AG09309 (cell line): ENCODE data around the gene DNAL4.

ENCODE experiments used
- DNase-seq: peaks from one replicate; pipeline ENCODE4 v3.0.0-alpha.2; 2010; ENCODE audit warnings: low read depth
- H3K4me3 ChIP-seq: 2 replicates; pipeline ENCODE4 v1.5.1; 2011; ENCODE audit warnings: mild to moderate bottlenecking, low read depth, low read length, moderate library complexity; ENCODE audit not compliant: control insufficient read depth
- CTCF ChIP-seq: IDR thresholded peaks from 2 replicates; pipeline ENCODE4 v1.5.1; 2011; ENCODE audit warnings: mild to moderate bottlenecking, low read depth, low read length, inconsistent platforms; ENCODE audit not compliant: insufficient read depth, control insufficient read depth; ENCODE audit errors: missing control alignments

Gene DNAL4

GRCh38 chr22:38839686-38840085 lies 45.7 kb upstream of the DNAL4 start:
- no peak for DNase-seq
- no peak overlapping the region for H3K4me3 ChIP-seq
- TF ChIP-seq CTCF, result no peak

- no peak for TF ChIP-seq CTCF
- no peak for DNase-seq
- no peak overlapping the region for H3K4me3 ChIP-seq
Measured at GRCh38 chr22:38837414-38837928, 43.5 kb upstream of the DNAL4 start.

GRCh38 chr22:38835888-38836301 lies 42.0 kb upstream of the DNAL4 start:
- no peak for DNase-seq
- H3K4me3 ChIP-seq, result no peak overlapping the region

GRCh38 chr22:38834991-38835390 lies 41.0 kb upstream of the DNAL4 start:
- no peak overlapping the region for H3K4me3 ChIP-seq
- TF ChIP-seq CTCF, result no peak
- DNase-seq, result no peak

More at GRCh38 chr22:38835888-38836301, 42.0 kb upstream of the DNAL4 start:
- TF ChIP-seq CTCF, result no peak

GRCh38 chr22:38834215-38834953 lies 40.4 kb upstream of the DNAL4 start:
- no peak overlapping the region for H3K4me3 ChIP-seq
- no peak for TF ChIP-seq CTCF
- no peak for DNase-seq

- DNase-seq, result no peak
- TF ChIP-seq CTCF, result no peak
- H3K4me3 ChIP-seq, result no peak overlapping the region
Measured at GRCh38 chr22:38833061-38833460, 39.1 kb upstream of the DNAL4 start.
